Stimulated activated CD8-positive, alpha-beta memory T cell treated with anti-CD3 and anti-CD28 coated beads, Interleukin-7, amount 100 ng/mL, for 24 hours (primary cell): ENCODE data around the gene TMUB1.

Experiments
- DNase-seq: peaks from one replicate; pipeline ENCODE4 v3.0.0-alpha.2; 2020; ENCODE audit warnings: low read depth

TMUB1 gene

DNA sequence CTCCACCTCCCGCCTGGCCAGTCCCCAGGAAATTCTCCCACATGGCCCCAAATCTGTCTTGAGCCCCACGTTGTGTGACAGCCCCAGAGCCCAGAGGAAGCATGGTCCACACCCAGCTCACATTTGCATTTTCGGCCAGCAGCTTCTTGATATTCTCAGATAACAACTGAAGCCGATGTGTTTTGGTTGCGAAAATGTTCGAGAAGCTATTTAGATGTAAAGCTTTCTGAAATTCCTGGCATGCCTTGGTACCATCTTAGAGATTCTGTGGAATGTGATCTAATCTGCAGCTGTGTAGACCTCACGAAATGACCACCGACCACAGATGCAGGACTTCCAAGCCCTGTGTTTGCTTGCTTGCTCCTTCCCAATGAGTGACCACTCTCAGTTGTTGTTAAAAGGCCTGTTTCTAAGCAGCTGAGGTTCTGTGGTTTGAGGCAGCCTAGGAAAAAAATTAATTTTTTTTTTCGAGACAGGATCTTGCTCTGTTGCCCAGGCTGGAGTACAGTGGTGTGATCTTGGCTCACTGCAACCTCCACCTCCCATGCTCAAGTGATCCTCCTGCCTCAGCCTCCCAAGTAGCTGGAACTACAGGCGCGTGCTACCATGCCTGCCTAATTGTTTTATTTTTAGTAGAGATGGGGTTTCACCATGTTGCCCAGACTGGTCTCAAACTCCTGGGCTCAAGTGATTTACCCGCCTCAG is 15.1 kb downstream of the TMUB1 start:
- DNase-seq = no peak

DNA sequence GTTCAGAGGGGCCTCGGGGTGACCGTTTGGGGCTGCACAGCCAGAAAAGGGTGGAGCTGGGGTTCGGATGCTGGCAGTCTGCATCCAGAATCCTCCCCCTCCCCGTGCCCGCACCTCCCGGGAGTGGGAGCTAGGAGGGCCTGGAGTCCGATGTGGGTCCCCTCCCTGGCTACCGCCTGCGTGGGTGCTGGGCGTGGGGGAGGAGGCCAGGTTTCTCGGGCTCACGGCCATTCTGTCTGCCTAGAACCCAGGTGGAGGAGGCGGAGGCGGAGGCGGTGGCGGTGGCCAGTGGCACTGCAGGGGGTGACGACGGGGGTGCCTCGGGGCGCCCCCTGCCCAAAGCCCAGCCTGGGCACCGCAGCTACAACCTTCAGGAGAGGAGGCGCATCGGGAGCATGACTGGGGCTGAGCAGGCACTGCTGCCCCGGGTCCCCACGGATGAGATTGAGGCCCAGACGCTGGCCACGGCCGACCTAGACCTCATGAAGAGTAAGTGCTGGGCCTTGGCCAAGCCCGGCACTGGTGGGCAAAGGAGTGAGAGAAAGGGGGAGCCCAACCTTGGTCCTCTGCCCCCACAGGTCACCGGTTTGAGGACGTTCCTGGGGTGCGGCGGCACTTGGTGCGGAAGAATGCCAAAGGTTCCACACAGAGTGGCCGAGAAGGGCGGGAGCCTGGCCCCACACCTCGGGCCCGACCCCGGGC is 16.9 kb downstream of the TMUB1 start:
- DNase-seq = no peak

DNA sequence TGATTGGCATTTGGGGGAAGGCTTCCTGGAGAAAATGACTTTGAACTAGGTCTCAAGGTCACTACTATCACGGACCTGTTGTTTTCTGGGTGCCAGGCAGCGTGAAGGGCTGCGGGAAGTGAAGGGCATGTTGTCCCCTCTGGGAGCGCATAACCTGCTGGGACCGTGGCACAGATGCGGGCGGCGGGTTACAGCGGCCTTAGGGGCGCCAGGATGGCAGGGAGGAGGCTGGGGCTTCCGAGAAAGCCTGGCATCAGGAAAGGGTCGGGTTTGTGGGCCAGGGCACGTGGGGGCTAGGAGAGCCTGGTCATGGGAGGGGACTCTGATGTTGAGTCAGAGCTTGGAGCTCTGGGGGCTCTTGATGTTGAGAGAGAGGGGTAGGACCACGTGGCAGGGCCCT is 17.8 kb downstream of the TMUB1 start:
- DNase-seq = no peak

DNA sequence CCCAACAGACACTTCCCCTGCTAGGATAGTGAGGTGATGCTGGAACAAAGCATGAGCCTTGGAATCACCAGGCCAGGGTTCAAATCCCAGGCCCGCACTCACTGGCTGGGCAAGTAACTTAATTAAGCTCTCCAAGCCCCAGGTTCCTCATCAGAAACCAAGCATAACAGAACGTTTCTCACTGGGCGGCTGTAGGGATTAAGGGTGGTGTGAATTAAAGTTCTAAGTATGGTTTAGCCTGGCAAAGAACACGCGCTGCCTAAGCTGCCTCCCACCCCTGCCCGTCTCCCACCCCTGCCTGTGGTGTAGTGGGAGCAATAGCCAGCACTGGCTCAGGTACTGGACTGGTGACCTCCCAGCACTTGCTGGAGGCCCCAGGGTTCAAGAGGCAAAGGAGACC is 18.3 kb downstream of the TMUB1 start:
- no peak for DNase-seq

DNA sequence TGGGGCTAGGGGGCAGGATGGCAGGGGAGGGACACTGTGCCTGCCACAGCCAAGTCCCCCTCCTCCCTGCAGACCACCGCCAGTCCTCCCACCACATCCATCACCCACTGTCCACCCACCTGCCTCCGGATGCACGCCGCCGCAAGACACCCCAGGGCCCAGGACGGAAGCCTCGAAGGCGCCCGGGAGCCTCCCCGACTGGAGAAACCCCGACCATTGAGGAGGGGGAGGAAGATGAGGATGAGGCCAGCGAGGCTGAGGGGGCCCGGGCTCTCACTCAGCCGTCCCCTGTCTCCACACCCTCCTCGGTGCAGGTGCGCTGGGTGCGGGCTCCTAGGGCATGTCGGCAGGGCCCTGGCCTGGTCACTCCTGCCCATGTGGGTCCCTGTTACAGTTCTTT is 18.8 kb downstream of the TMUB1 start:
- no peak for DNase-seq

DNA sequence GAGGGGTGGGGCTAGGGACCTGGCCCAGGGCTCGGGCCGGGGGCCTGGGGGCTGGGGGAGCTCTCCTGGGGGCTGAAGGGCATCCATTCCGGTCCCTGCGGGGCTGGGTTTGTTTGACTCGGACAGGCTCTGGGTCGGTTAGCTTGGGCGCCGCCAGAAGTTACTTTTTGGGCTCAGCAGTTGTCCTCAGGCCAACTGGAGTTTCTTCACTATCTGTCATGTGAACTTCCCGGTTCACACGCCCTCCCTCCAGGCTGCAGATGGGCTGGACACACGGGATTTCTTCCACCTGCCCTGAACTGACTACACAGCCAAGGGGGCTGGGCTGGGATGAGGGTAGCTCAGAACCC is 20.1 kb downstream of the TMUB1 start:
- DNase-seq = no peak

DNA sequence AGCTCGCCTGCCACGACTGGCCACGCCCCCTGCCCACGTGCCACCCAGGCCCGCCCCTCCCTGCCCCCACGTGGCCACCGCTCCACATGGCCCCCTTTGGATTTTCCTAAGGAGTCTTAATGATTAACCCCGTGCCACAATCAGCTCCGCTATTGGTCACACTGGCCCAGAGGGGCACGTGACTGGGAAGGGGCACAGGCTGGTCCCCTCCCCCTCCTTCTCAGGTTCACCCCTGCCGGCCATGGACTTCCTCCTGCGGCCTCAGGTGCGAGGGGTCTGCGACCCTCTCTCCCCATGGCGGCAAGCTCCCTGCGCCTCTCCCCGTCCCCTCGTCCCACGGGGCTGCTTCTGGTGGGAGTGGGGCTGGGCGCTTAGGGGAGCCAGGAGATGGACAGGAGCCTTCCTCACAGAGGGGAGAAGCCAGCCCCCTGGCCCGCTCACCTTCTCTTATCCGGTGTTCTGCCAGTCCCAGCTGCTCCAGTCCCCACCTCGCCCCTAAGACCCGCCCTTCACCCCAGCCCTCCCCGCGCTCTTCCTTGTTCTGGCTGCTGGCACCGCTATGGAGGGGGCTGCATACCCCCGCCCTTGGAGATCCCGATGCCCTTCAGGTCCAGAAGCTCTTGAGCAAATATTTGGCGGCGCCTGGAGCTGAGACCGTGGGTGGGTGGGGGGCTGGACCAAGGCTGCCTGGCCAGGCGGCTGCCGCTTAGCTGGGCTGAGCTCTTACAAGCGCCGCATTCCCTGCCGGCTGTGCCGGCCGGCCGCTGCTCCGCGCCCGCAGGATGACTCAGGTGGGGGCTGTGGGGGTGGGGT is 20.7 kb downstream of the TMUB1 start:
- no peak for DNase-seq

DNA sequence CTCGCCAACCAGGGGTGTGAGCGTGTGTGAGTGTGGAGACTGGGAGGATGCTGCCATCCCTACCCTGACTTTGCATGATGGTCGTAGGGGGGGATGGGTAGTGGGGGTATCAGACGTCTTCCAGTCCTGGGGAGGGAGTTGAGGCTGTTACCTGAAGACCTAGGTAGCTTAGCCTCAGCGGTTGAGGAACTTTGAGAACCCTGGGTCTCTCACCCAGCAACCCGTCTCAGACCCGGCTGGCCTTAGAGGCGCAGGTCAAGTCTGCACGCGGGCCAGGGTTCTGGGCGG is 21.2 kb downstream of the TMUB1 start:
- DNase-seq = no peak

DNA sequence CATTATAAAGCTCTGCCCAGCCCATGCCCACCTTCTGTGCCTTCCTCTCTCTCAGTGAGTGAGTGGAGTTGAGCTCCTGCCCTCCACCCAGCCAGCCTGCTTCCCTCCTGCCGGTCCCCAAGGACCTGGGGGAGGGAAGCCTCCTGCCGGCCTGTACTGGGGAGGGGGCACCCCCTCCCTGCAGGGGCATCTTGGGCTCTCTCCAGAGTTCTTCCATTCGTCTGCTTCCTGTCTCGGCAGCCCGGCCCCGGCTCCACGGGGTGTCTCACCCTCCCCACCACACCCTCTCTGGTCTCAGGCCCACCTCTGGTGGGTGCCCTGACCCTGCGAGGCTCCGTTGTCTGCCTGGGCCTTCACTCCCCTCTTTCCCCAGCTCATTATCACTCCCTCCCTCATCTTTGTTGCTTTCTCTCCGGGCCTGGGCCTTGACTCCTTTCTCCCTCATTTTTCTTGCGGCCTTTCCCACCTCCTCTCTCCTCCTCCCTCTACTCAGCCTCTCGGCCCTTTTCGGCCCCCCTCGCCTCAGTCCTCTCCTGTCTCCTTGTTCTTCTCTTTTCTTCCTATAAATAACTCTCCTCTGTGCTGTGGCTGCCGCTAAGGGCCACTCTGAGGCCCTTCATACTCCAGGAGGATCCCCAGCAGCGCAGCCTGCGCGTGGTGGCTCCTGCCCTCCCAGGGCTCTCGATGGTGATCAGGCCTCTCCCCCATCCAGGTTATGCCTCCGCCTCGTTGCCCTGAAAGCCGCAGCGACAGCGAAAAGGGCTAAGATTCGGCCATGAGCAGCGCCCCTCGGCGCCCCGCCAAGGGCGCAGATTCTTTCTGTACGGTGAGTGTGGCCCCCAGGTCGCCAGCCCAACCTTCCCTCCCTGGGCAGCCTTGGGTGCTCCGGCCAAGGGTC is 21.8 kb downstream of the TMUB1 start:
- no peak for DNase-seq

DNA sequence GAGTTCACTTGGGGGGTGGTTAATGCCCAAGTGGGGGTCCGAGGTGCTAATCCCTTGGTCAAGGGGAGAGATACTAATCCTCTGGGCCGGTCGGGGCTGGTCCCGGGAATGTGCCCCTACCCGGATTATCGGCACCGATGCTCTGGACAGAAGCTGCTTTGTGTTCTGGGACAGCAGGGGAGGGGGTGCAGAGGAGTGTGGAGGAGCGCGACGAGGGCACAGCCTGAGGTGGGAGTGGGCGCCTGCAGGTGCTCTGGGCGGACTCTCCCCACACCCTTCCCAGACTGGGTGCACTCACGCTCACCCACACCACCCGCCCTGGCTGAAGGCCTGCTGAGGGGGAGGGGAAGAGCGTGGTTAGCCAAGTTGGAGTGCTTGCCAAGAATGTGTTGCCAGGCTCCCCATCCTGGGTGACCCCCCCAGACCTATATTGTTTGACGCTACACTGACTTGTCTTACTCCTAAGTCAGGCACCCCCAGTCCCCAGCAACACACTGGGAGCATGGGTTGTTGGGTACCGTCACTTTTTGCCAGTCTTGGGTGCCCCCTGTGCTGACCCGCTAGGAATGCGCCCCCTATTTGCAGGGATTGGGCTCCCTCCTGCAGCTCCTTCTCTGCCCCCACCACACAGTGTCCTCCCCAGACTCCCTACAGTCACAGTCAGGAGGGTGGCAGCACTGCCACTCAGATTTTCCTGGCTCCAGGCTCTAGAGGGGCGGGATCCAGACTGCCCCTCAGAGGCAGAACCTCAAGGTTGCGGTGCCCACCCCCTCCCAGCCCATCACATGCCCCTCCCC is 22.7 kb downstream of the TMUB1 start:
- DNase-seq = no peak

DNA sequence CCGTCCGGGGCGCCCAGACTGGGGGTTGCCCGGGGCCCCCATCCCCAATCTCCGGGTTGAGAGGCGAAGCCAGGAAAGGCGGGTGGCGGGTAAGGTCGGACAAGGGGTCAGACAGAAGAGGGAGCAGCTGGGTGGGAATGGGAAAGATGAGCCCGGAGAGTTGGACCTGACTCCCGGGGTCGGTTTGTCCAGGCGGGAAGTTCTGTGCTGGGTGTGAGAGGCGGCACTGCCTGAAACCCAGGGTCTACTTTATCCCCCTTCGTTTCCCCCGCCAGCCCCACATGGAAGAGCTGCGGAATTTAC is 23.2 kb downstream of the TMUB1 start:
- DNase-seq = no peak

DNA sequence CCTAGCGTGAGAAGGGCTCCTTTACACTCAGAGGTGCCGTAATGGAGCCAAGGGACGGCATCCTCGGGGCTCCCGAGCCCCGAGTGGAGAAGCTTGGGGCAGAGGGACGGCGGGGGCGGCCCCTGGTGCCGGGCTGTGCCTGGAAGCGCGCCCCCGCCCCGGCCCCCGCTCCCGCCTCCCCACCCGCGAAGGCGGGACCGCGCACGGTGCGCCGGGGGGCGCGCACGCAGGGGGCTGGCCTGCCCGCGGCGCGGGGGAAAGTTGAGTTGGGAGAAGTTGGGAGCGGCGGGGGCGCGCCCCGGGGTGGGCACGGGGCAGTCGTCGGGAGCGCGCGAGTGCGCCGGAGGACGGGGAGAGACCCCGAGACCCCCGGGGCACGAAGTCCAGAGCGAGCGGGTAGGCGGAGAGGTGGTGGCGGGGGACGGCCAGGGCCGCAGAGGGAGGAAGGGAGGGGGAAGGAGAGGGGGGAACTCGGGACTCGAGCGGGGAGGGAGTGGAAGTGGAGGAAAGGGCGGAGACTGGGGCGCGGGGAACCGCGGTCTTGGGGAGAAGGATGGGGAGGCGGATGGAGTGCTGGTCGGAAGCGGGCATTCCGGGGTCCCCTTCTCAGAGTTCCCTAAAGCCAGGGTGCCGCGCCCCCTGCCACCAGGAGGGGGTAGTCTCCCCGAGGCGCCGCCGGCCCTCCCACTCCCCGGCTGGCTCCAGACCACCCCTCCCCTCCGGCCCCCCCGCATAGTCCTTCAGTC is 23.8 kb downstream of the TMUB1 start, which contains the start of gene SLC4A2:
Gene SLC4A2, plus strand, starts transcription at position 223 of the 746 bp plus-strand sequence. CDS start 2,399 bp downstream, outside the sequence.
- DNase-seq = peak; percentile 42

DNA sequence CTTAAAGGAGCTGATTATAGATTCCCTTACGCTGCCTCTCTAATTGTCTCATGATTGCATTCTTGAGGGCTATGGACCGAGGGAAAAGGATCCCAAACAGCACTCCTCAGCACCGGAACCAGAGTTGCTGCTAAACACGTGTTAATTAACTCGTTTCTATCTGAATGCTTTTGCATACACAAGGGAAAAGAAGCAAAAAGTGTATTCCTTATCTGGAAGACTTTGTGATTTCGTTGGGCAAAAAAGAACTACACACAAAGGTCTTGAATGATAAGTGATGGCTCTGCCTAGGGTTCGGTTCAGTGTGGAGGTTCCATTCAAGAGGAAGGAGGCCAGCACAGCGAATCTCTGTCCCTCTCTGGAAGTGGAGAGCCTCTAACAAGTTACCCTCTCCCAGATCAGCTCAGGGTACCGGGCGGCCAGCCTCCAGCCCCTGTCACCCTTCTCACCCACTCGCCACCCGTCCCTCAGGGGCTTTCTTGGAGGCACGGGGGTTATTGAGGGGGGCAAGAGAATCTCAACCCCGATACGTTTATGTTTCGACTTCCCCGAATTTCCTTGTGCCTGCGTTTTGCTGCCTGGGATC is 24.4 kb downstream of the TMUB1 start:
- DNase-seq = no peak

DNA sequence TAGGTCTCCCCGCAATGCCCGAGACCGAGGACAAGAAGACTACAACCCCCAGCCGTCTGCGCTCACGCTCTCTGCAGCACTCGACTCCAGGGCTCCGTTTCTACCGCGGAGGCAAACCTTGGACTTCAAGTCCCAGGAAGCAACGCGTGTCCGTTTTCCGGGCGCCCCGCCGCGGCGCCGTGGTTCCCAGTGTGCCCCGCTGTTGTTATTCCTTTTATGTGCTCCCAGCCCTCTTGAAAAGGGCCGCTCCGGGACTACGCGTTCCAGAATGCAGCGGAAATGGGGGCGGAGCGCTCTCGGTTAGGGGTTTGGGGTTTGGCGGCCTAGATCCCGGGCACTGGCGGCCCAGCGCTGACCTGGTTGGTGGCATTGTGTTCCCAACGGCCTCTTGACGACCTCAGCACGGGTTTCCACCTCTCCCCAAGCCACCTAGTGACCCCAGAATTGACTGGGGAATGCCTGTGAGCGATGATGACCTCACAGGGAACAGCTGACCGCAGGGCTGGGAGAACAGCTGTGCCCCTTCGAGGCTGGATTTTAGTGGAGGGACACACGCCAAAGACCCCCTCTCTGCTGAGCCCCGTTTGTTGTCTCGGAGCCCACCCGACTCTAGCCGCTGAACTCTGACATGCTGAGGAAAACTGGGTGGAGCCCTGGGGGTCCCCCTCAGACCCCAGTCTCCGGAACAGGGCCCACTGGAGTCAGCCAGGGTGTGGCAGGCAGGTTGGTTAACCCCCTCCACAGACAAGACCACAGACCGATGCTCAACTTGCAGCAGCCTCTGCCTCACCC is 25.1 kb downstream of the TMUB1 start:
- DNase-seq = peak; percentile 92

DNA sequence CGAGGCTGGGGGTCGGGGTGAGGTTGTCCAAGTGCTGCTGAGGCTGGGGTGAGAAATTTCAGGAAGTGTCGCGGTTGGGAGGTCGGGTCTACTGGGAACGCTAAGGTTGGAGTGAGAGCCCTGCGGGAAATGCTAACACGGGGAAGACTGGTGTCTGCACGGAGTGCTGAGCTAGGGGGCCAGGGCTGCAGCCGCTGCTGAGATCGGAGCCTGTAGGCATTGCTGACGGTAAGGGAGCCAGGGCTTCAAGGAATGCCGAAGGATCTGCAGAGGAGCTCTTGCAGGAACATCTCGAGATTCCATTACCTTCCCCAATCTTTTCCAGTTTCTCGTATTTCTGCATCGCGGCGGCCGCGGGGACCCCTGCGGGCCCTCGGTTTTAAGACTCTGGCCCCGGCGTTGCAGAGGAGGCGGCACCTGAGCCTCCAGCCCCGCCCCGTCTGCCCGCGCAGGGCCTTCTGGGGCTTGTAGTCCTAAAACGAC is 25.7 kb downstream of the TMUB1 start, which contains the start of gene CDK5:
Gene CDK5, minus strand, starts transcription at position 392 of the 483 bp plus-strand sequence. Its CDS starts 49 bp downstream, at position 343.
- DNase-seq = no peak

DNA sequence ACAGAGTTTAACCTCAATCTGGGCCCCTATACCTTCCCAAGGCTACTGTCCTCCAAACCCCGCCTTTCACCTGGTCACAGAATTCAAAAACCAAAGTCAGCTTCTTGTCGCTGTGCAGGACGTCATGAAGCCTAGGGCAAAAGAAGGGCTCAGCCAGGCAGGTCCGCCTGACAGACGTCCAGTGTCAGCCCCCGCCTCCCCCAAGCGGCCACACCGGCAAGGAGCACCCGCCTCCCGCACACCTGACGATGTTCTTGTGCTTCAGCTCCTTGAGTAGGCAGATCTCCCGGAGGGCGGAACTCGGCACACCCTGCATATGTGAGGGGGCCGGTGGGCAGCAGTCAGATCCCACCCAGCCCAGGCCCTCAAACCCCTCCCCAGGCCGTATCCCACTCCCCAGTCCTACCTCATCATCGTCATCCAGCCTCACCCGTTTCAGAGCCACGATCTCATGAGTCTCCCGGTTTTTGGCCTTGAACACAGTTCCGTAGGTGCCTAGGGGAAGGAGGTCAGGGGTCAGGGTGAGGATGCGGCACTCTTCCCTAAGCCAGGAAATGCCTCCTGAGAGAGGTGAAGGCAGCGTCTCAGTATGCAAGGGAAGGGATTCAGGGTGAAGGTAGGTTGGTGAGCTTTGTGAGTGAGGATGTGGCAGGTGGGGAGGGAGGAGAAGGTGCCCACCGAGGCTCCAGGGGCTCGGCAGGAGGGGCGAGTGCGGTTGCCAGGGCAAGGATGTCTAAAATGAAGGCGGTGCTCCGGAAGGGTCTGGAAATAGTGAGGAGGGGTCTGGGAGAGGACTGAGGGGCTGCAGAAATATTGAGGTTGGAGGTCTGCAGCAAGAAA is 26.4 kb downstream of the TMUB1 start:
- no peak for DNase-seq

DNA sequence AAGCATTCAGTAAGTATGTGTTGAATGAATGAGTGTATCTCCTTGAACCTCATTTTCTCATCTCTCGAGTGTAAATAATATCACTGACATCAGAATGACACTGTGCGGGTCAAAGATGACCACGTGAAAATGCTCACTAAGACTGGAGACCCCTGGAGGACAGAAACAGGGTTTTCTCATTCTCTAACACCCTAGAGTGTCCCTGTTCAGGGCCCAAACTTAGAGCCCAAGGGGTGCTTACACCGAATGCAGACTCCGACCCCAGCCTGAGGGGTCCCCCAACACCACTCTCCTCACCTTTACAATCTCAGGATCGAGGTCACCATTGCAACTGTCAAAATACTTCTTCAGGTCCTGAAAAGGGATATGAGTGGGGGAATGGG is 27.0 kb downstream of the TMUB1 start:
- no peak for DNase-seq

DNA sequence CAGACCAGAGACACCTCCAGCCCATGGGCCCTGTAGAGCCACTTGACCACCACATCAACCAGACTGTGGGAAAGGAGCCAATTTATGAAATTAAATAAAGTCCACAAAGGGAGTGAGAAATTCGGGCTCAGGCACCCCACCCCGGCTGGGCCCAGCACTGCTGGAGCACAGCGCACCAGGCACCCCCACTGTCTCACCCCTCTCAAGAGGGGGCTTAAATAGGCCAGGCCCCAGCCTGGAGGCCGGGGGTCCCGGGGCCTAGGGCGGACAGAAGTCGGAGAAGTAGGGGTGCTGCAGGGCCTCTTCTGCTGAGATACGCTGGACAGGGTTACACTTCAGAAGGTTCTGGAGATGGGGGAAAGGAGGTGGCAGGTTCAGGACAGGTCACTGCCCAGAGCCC is 29.5 kb downstream of the TMUB1 start:
- DNase-seq = no peak
